HCT116 (cell line): ENCODE data around the gene VASN. TPM values are rescaled to one million over a fixed set of nuclear protein-coding genes. Genes with fewer than 3 reads are reported as not detected.

Experiments
- ATAC-seq: fragments of 200-7000 bp; cut with Tn5 transposase; 2 replicates; pipeline ENCODE4 v1.9.1; 2020; ENCODE audit warnings: mild to moderate bottlenecking, moderate library complexity
- BruUV-seq: library from RNA; stranded (reverse); fragments of 400-500 nt; replicated peaks from 2 replicates; lab custom pipeline; 2021; lab: Mats Ljungman, UMichigan
- CTCF ChIA-PET: fragments of 300-600 bp; sonication (Branson Sonifier 250); formaldehyde crosslinking; loops from one replicate; lab custom pipeline; 2021; ENCODE audit warnings: antibody characterized with exemption; lab: Charles Lee
- POLR2A ChIA-PET: fragments of 300-600, 350-600 bp; sonication (Branson Sonifier 250); formaldehyde crosslinking; loops from one replicate; lab custom pipeline; 2021; ENCODE audit warnings: antibody characterized with exemption; lab: Charles Lee
- RAD21 ChIA-PET, 2 experiments: fragments of 300-600 bp; sonication (Branson Sonifier 250); formaldehyde crosslinking; loops; one replicate each; lab custom pipeline; 2023; ENCODE audit warnings: low total read pairs in 2 of 2; ENCODE audit not compliant: uncharacterized antibody in 2 of 2, unreplicated experiment in 2 of 2, low non-redundant PET in 1 of 2; lab: Charles Lee
- DNase-seq: peaks from one replicate; pipeline ENCODE4 v3.0.0-alpha.2; 2010; ENCODE audit warnings: low read depth, low spot score
- H2AFZ ChIP-seq: fragments of 200-600 bp; shearing (Covaris generic), sonication (generic); 2 replicates; pipeline ENCODE4 v1.6.1; 2017; ENCODE audit warnings: low read depth, mixed run types, mixed read lengths, antibody characterized with exemption, low read length; ENCODE audit not compliant: poor library complexity, severe bottlenecking
- H3K27ac ChIP-seq: 2 replicates; pipeline ENCODE4 v1.5.1; 2012; ENCODE audit warnings: low read depth, low read length
- H3K27me3 ChIP-seq: fragments of 200-600 bp; sonication (generic); 2 replicates; pipeline ENCODE4 v1.6.1; 2016; ENCODE audit warnings: mixed run types, low read length, mixed read lengths; ENCODE audit not compliant: insufficient read depth
- H3K36me3 ChIP-seq, 2 experiments: fragments of 200-500 bp in 1 of 2; fragments of 200-600 bp in 1 of 2; sonication (Bioruptor generic) in 1 of 2; sonication (generic) in 1 of 2; 2 replicates each; pipeline versions ENCODE4 v1.5.1 to v1.6.1; 2014 to 2016; ENCODE audit warnings: low read length in 2 of 2, inconsistent platforms in 1 of 2, mixed read lengths in 1 of 2, mixed run types in 1 of 2; ENCODE audit not compliant: insufficient read depth in 2 of 2, control insufficient read depth in 1 of 2
- H3K4me1 ChIP-seq, 2 experiments: fragments of 200-600 bp in 1 of 2; sonication (generic) in 1 of 2; 2 replicates each; pipeline versions ENCODE4 v1.5.1 to v1.6.1; 2012 to 2017; ENCODE audit warnings: low read length in 2 of 2, inconsistent platforms in 1 of 2, mild to moderate bottlenecking in 1 of 2, mixed read lengths in 1 of 2, mixed run types in 1 of 2, moderate library complexity in 1 of 2; ENCODE audit not compliant: insufficient read depth in 2 of 2, control insufficient read depth in 1 of 2
- H3K4me2 ChIP-seq: fragments of 200-600 bp; sonication (generic); 2 replicates; pipeline ENCODE4 v1.6.1; 2017; ENCODE audit warnings: mixed run types, low read length, mixed read lengths
- H3K4me3 ChIP-seq, 2 experiments: fragments of 200-600 bp in 1 of 2; sonication (generic) in 1 of 2; replicated peaks in 1 of 2; 2 replicates each; pipeline ENCODE4 v1.5.1; 2011 to 2016; ENCODE audit warnings: low read length in 2 of 2, control low read depth in 1 of 2, low read depth in 1 of 2, mild to moderate bottlenecking in 1 of 2, mixed read lengths in 1 of 2, mixed run types in 1 of 2
- H3K79me2 ChIP-seq: fragments of 200-600 bp; sonication (generic); 2 replicates; pipeline ENCODE4 v1.6.1; 2017; ENCODE audit warnings: mild to moderate bottlenecking, mixed run types, low read length, moderate library complexity, mixed read lengths; ENCODE audit not compliant: insufficient read depth
- H3K9ac ChIP-seq: fragments of 200-600 bp; sonication (generic); 2 replicates; pipeline ENCODE4 v1.6.1; 2016; ENCODE audit warnings: low read length, mixed read lengths
- H3K9me2 ChIP-seq: fragments of 200-600 bp; sonication (generic), shearing (Covaris generic); 2 replicates; pipeline ENCODE4 v1.6.1; 2017; ENCODE audit warnings: mixed run types, mild to moderate bottlenecking, moderate library complexity; ENCODE audit not compliant: insufficient read depth
- H3K9me3 ChIP-seq, 2 experiments: fragments of 200-500 bp in 1 of 2; fragments of 200-600 bp in 1 of 2; sonication (Bioruptor generic) in 1 of 2; sonication (generic) in 1 of 2; 2 replicates each; pipeline ENCODE4 v1.6.1; 2014 to 2017; ENCODE audit warnings: low read length in 2 of 2, mixed read lengths in 2 of 2, inconsistent platforms in 1 of 2, low read depth in 1 of 2, mild to moderate bottlenecking in 1 of 2, mixed run types in 1 of 2, moderate library complexity in 1 of 2; ENCODE audit not compliant: control insufficient read depth in 1 of 2, insufficient read depth in 1 of 2
- H4K20me1 ChIP-seq: fragments of 200-600 bp; sonication (generic), shearing (Covaris generic); 2 replicates; pipeline ENCODE4 v1.6.1; 2017; ENCODE audit warnings: mixed run types, mild to moderate bottlenecking, moderate library complexity; ENCODE audit not compliant: insufficient read depth
- ATF3 ChIP-seq: IDR thresholded peaks from 2 replicates; pipeline ENCODE4 v1.6.1; 2012
- CBX3 ChIP-seq: IDR thresholded peaks from 2 replicates; pipeline ENCODE4 v1.6.1; 2012; ENCODE audit warnings: low read depth
- CEBPB ChIP-seq: IDR thresholded peaks from 2 replicates; pipeline ENCODE4 v1.6.1; 2012; ENCODE audit warnings: low read depth
- CTCF ChIP-seq, 3 experiments: fragments of 200-600 bp in 1 of 3; sonication (generic) in 1 of 3; IDR thresholded peaks in 2 of 3; conservative IDR thresholded peaks in 1 of 3; 2 replicates each; pipeline ENCODE4 v1.5.1; 2012 to 2017; ENCODE audit warnings: low read depth in 2 of 3, low read length in 2 of 3, antibody characterized with exemption in 1 of 3, borderline replicate concordance in 1 of 3, control low read depth in 1 of 3, mild to moderate bottlenecking in 1 of 3, mixed read lengths in 1 of 3, mixed run types in 1 of 3, moderate library complexity in 1 of 3; ENCODE audit not compliant: insufficient read depth in 1 of 3
- EGR1 ChIP-seq: IDR thresholded peaks from 2 replicates; pipeline ENCODE4 v1.6.1; 2012; ENCODE audit warnings: low read depth
- EZH2phosphoT487 ChIP-seq: fragments of 200-600 bp; IDR thresholded peaks from 2 replicates; pipeline ENCODE4 v1.6.1; 2018; ENCODE audit warnings: antibody characterized with exemption, borderline replicate concordance
- FOSL1 ChIP-seq: IDR thresholded peaks from 2 replicates; pipeline ENCODE4 v1.6.1; 2012; ENCODE audit warnings: low read depth
- MAX ChIP-seq: IDR thresholded peaks from 2 replicates; pipeline ENCODE4 v1.6.1; 2012
- POLR2AphosphoS5 ChIP-seq: IDR thresholded peaks from 2 replicates; pipeline ENCODE4 v1.6.1; 2011; ENCODE audit warnings: mild to moderate bottlenecking, low read depth, low read length, moderate library complexity
- RAD21 ChIP-seq: IDR thresholded peaks from 2 replicates; pipeline ENCODE4 v1.6.1; 2012; ENCODE audit warnings: low read depth, mild to moderate bottlenecking
- SIN3A ChIP-seq: IDR thresholded peaks from 2 replicates; pipeline ENCODE4 v1.6.1; 2012; ENCODE audit warnings: low read depth
- SP1 ChIP-seq: IDR thresholded peaks from 2 replicates; pipeline ENCODE4 v1.6.1; 2012; ENCODE audit warnings: low read depth
- TCF7L2 ChIP-seq: IDR thresholded peaks from 2 replicates; pipeline ENCODE4 v1.7.0; 2011; ENCODE audit warnings: borderline replicate concordance, inconsistent platforms; ENCODE audit not compliant: insufficient read depth, insufficient read length; ENCODE audit errors: extremely low read depth
- YY1 ChIP-seq: IDR thresholded peaks from 2 replicates; pipeline ENCODE4 v1.6.1; 2011; ENCODE audit warnings: low read length, low read depth, moderate library complexity, mild to moderate bottlenecking; ENCODE audit not compliant: insufficient replicate concordance; ENCODE audit errors: extremely low read depth
- ZBTB33 ChIP-seq: IDR thresholded peaks from 2 replicates; pipeline ENCODE4 v1.6.1; 2011; ENCODE audit warnings: mild to moderate bottlenecking, low read length, moderate library complexity; ENCODE audit not compliant: insufficient replicate concordance; ENCODE audit errors: extremely low read depth
- ZFX ChIP-seq: fragments of 450-650 bp; IDR thresholded peaks from 2 replicates; pipeline ENCODE4 v1.6.1; 2017
- ZNF274 ChIP-seq: fragments of 200-500 bp; sonication (Bioruptor generic); IDR thresholded peaks from 2 replicates; pipeline ENCODE4 v1.6.1; 2014; ENCODE audit warnings: mild to moderate bottlenecking, low read depth, low read length, inconsistent platforms
- intact Hi-C: fragments of 100-400 bp; cut with micrococcal nuclease; formaldehyde crosslinking; loops from 2 replicates; pipeline ENCODE4 v1.10.0; 2022
- total RNA-seq: library from RNA; stranded (reverse); gene quantifications from one replicate; pipeline ENCODE4 v1.2.1, GENCODE V29; 2021; ENCODE audit not compliant: unreplicated experiment

VASN gene
- total RNA-seq, 1 experiment from 2014 or later, result 6.3 TPM

GRCh38 chr16:4325253-4325758 lies 46.3 kb upstream of the VASN start (continued):
- TF ChIP-seq CTCF (IDR thresholded peaks at IDR 0.05 in 2 of 3, conservative IDR thresholded peaks at IDR 0.05 in 1 of 3; ENCODE audit: borderline replicate concordance in 1 of 3, insufficient read depth in 1 of 3, low read depth in 2 of 3, low read length in 2 of 3) (no peak), RAD21 (no peak), SP1 (no peak), CEBPB (no peak), EZH2phosphoT487 (no peak), ZFX (no peak), CBX3 (no peak)

- Histone ChIP-seq H3K4me3 (no peak overlapping the region), H3K9ac (no peak overlapping the region), H3K36me3 (no peaks in the 10 kb centered on the region; a peak in 1 of 4 replicates), H3K9me3 (no peaks in the 10 kb centered on the region), H3K4me1 (peaks cover 8 to 44% of the 10 kb centered on the region in 2 experiments; a peak in 2 of 4 replicates), H3K4me2 (no peak overlapping the region), H3K9me2 (no peaks in the 10 kb centered on the region), H4K20me1 (0 out of 2 replicates have a peak, but pooled peaks cover 3% of the 10 kb centered on the region), H3K27ac (no peak overlapping the region), H3K79me2 (peaks cover 91% of the 10 kb centered on the region), H3K27me3 (no peaks in the 10 kb centered on the region), H2AFZ (no peak overlapping the region)
- ChIA-PET CTCF (interaction anchor here (0.5 to 1.2 kb wide), 3 partner anchors 37 to 74 kb away, joined by 3 read pairs; no protein-coding TSS in a partner anchor), POLR2A (no interaction called here), RAD21 (interaction anchor here in 1 of 2 experiments (0.8 kb wide), 1 partner anchor 37 kb away, joined by 4 read pairs; no protein-coding TSS in a partner anchor)
- intact Hi-C loops, result no loop called here
- no peak for ATAC-seq
- no peak for DNase-seq
- BruUV-seq, result no TSS peak
- TF ChIP-seq ZBTB33 (no peak), FOSL1 (no peak), MAX (no peak), YY1 (no peak), TCF7L2 (no peak), SIN3A (no peak), ZNF274 (no peak), ZFX (no peak), ATF3 (no peak), CTCF (IDR thresholded peaks at IDR 0.05 in 2 of 3, conservative IDR thresholded peaks at IDR 0.05 in 1 of 3; ENCODE audit: borderline replicate concordance in 1 of 3, insufficient read depth in 1 of 3, low read depth in 2 of 3, low read length in 2 of 3) (no peak), POLR2AphosphoS5 (no peak), CBX3 (no peak), EGR1 (no peak)
Measured at GRCh38 chr16:4327386-4328045, 44.1 kb upstream of the VASN start.
